Measurements from ENCODE around the gene MRTFB. TPM values are rescaled to one million over a fixed set of nuclear protein-coding genes. Genes with fewer than 3 reads are reported as not detected.
A peak's percentile ranks its signal among the peaks of the same experiment; 100 is the strongest.

Gene MRTFB
- polyA plus RNA-seq, 3 donors = 6.4 to 14.0 (median 10.6) TPM

GRCh38 chr16:14289692-14290340, 218.7 kb downstream of the MRTFB start:
- no peak overlapping the region for H3K27ac ChIP-seq (ENCODE audit: low read depth, low read length)
- WGBS, 3 donors = 44 to 49% (median 47%) methylated on average over 9 of the region's 9 CpGs

GRCh38 chr16:14291286-14291685, 220.2 kb downstream of the MRTFB start:
- 78 to 85% (median 85%) methylated on average over 8 of the region's 8 CpGs for WGBS, 3 donors
- no peak overlapping the region for H3K27ac ChIP-seq (ENCODE audit: low read depth, low read length)

GRCh38 chr16:14292051-14292825, 221.1 kb downstream of the MRTFB start:
- 73 to 91% (median 78%) methylated on average over 10 of the region's 10 CpGs for WGBS, 3 donors
- H3K27ac ChIP-seq (ENCODE audit: low read depth, low read length) = no peak overlapping the region

- H3K27ac ChIP-seq (ENCODE audit: low read depth, low read length) = no peak overlapping the region
- 90 to 95% (median 94%) methylated on average over 3 of the region's 3 CpGs for WGBS, 3 donors
Measured at GRCh38 chr16:14296663-14297062, 225.5 kb downstream of the MRTFB start.

DNA sequence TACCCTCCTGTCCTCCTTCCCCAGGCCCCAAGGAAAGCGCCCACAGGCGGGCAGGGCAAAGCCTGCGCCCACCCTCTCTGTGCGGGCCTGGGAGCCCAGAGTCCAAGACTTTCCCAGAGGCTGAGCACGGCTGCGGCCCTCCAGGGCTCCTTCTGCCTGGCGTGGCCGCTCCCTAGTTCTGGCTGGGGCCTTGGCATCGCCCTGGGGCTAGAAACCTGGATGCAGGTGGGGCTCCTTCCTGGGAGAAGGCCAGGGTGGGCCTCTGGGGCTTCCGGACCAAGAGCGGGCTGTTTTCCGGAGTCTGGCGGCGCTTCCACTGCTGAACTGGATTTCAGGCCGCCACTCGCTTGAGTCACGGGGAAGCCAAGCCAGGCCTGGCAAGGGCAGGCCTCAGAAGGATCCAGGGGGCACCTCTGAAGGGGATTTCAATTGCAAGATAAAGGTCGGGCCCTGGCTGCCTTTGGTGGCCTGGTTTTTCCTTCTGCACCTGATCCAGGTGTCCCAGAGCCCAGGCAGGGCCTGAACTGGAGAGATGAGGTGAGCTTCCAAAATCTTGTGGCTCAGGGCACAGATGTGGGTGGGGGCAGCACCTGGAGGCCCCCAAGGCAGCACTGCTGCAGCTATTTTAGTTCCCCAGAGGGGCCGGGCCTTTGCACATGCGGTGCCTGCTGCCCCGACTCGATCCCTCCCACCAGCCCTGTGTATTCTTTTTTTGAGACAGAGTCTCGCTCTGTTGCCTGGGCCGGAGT, 227.4 kb downstream of the MRTFB start:
- 96 to 97% (median 96%) methylated on average over 22 to 24 of the region's 24 CpGs for WGBS, 3 donors
- no peak overlapping the region for H3K27ac ChIP-seq (ENCODE audit: low read depth, low read length)

DNA sequence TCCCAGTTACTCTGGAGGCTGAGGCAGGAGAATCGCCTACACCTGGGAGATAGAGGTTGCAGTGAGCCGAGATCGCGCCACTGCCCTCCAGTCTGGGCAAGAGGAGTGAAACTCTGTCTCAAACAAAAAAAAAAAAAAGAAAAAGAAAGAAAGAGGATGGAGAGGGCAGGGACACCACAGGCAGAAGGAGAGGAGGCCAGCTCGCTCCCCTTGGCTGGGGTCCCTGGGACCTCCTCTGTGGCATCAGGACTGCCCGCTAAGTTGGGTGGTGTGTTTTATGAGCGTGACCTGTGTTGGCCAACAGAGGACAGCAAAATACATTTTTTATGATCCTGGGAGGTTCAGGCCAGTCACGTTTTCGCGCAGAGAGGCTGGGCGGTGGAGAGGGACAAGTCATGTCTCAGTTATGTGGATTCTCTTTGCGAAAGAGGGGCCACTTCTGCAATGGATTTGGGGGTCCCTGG, 229.6 kb downstream of the MRTFB start:
- WGBS, 3 donors = 20 to 31% (median 28%) methylated on average over 12 of the region's 12 CpGs
- H3K27ac ChIP-seq (ENCODE audit: low read depth, low read length) = no peak overlapping the region

DNA sequence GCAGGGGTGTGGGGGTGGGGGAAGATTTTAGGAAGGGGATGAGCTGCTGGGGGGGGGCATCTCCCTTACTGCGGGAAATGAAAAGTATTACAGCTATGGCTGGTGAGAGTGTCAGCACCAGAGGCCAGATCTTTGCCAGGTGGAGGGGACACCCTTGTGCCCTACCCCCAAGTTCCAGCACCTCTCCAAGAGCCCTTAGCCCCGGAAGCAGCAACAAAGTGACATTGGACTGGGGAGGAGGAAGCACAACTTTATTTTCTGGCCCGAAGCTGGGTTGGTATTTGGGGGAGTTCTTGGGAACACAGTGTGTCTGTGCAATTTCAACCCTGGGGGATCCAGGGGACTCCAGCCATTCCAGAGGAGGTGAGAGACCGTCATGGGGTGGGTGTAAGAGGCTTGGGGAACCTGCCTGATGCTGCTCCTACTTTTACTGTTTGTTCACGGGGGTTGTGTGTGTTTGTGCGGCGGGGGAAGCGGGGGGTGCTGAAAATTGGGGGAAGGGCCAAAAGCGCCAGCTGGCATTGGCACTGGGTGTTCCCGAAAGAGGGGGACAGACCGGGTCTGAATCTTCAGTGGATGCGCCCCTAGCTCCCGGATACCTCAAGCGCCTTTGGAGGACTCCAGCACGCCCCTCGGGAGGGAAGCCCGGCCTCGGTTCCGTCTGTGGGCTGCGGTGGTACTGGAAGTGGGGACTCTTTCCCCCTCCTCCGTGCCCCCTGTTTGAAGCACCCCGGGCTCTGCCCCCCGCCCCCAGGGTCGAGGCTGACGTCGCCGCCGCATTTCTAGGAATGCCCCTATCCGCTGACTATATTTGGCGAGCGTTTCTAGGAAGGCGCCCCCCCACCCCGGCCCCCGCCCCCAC, 230.3 kb downstream of the MRTFB start:
- 1 to 2% (median 2%) methylated on average over 17 to 33 of the region's 34 CpGs for WGBS, 3 donors
- H3K27ac ChIP-seq (ENCODE audit: low read depth, low read length) = no peak overlapping the region

DNA sequence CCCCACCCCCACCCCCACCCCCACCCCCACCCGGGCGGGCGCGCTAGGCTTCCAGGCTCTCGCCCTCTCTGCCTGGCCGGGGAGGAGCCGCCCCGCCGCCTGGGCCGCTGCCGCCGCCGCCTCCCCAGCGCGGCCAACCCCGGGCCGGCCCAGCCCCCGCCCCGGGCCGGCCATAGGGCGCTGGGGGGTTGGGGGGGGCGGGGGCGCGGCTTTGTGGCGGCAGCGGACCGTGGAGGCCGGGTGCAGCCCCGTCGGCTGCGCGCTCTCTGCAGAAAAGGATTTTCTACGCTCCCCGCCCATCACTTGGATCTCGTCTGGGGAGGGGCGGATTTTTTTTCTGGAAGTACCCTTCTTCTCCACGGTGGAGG, 230.9 kb downstream of the MRTFB start:
- no peak overlapping the region for H3K27ac ChIP-seq (ENCODE audit: low read depth, low read length)
- 0 to 1% (median 0%) methylated on average over 11 to 34 of the region's 37 CpGs for WGBS, 3 donors

DNA sequence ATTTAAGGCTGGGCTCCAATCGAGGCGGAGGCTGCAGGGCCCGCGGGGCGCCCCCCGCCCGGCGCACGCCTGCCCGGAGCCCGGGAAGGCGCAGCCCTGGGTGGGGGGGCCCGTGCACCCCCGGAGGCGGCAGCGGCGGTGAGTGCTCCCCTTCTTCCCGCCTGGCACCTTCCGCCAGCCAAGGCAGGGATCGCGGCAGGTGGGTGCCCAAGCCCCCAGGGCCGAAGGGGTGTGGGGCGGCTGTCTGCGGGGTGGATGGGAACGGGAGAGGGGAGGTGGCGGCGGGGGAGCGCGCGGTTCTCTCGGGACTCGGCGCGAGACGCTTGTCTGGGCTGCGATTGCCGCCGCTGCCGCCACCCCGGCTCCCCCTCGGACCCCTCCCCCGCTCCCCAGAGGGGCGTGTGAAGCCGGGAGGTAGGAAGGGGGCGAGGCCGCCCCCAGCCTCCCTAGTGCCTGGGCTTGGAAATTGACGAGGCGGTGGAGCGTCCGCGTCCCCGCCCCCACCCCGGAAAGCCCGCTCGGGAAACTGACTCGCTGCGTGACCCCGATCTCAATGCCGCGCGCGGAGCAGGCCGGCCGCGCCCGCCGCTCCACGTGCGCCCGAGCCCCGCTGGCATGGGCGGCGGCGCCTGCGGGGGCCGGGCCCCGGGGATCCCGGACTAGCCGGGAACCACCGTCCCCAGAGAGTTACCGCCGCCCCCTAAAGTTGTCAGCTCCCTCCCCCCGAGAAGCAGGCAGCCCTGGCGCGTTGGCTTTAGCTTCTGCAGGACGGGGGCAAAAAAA, 231.5 kb downstream of the MRTFB start:
- 0 to 1% (median 1%) methylated on average over 72 to 86 of the region's 86 CpGs for WGBS, 3 donors
- peak overlapping the region; percentile 41 for H3K27ac ChIP-seq (ENCODE audit: low read depth, low read length)

DNA sequence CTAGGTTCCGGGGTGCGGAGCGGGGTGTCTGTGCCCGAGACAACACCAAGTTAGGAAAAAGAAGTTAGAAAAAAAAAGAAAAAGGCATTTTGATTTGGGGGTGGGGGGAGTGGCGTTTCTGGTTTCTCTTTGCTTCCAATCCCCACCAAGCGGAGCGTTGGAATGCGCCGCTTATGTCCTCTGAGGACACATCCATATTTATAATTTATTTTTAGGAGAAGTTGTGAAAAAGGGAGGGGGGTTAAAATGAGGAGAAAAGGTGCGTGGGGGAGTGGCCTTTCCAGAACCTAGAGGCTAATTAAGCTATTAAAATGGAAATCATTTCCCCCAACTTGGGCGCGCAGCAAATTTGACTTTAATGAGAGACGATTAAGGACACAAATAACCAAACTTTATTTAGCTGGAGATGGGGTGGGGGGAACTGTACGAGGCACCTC, 232.1 kb downstream of the MRTFB start:
- H3K27ac ChIP-seq (ENCODE audit: low read depth, low read length) = peak overlapping the region; percentile 41
- 4 to 11% (median 6%) methylated on average over 14 of the region's 14 CpGs for WGBS, 3 donors

DNA sequence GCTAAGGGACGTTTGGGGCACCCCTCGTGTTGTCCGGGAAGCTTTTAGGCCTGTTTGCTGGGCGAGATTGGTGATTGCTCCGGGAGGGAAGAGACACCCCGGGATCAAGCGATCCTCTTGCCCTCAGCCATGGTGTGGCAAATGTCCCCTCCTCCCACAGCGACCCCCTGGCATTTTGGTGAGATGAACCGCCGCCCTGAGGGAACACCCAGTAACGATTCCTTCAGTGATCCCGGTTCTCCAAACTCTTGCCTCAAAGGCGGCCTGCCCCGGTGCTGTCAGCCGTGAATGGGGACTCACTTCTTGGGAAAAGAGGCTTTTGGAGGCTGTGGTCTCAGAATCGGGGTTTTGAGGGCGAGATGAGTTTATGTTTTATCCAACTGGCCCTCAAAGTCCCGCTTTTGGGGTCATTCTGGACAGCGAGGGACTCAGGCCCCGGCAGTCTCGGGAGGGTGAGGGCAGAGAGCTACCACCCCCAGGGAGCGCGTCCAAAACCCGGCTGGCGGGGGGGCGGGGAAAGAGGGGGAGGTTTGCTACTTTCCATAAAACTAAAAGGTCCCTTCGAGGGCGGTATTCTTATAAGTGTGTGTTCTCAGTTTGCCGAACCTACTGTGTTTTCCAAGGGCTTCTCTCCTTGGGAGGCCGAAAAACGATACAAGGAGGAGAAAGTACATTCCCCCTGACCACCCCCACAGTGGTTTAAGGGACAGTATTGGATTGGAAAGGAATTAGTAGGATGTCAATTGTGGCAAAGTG, 232.7 kb downstream of the MRTFB start:
- whole genome bisulfite sequencing, 3 donors = 20 to 29% (median 29%) methylated on average over 30 to 31 of the region's 31 CpGs
- no peak overlapping the region for H3K27ac ChIP-seq (ENCODE audit: low read depth, low read length)

DNA sequence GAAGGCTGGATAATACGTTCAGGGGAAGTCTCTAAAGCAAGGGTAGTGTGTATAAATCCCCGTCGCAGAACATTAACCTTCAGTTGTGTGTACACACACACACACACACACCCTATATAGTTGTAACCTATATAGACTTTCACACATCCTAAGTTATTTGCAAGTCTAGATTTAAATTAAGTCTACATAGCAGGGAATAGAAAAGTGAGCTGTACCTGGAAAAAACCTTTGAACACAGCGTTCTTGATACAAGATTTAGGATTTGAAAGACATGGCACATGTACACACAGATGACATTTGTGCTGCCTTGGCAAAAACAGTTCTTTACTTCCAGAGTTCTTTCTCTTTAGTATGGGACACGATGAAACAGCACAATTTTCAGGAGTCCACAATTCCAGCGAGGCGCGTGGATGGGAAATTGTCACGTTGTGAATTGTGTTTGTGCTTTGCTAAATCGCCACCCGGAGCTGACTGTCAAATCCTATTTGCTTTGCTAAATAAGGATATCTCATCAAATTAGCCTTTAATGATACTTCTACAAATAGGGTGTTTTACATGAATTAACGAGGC, 233.9 kb downstream of the MRTFB start:
- H3K27ac ChIP-seq (ENCODE audit: low read depth, low read length) = no peak overlapping the region
- WGBS, 3 donors = 41 to 84% (median 79%) methylated on average over 12 of the region's 12 CpGs

DNA sequence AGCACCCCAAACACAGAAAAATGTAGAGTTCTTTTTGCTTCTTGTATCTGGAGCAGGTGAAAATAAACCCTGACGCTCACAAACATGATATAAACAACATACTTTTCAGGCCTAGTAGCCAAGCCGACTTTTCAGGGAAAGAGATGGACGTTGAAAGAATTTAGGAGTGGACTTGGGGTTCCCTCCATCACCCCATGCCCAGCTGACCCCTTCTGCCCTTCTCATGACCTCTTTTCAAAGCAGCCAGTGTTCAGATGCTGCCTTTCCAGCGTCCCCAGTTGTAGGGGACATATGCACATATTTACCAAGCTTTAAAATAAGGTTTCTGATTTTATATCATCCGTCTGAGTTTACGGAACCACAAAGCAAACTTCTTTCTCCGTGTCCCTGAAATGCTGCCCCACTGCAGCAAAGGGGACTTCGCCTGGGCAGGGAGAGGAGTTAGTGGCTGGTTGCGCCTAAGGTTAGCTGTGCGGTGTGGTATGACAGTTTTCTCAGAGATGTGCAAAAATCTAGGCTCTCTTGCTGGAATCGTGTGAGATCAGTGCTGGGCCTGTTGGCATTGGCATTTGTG, 235.5 kb downstream of the MRTFB start:
- no peak overlapping the region for H3K27ac ChIP-seq (ENCODE audit: low read depth, low read length)
- 47 to 85% (median 80%) methylated on average over 11 of the region's 11 CpGs for WGBS, 3 donors

DNA sequence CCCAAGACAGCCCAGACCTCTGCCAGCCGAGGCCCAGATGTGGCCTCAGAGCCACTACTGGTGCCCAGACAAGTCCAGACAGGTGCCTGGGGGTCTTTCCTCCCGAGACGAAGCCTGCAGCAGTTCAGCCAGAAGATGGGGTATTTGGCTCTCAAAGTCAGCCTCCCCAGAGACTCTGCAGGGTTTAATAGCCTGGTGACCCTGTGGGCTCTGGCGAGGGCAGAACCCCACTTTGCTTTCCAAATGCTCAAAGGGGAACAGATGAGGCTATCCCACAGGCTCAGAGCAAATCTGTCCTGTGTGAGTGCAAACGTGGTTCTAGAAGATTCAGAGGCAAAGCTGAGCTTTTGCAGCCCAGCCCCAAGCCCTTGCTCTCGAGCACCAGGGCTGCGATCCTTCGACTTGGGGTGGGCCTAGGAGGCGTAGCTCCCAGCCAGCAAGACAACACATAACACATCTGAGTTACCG, 236.0 kb downstream of the MRTFB start:
- H3K27ac ChIP-seq (ENCODE audit: low read depth, low read length) = no peak overlapping the region
- WGBS, 3 donors = 51 to 82% (median 68%) methylated on average over 10 of the region's 10 CpGs

DNA sequence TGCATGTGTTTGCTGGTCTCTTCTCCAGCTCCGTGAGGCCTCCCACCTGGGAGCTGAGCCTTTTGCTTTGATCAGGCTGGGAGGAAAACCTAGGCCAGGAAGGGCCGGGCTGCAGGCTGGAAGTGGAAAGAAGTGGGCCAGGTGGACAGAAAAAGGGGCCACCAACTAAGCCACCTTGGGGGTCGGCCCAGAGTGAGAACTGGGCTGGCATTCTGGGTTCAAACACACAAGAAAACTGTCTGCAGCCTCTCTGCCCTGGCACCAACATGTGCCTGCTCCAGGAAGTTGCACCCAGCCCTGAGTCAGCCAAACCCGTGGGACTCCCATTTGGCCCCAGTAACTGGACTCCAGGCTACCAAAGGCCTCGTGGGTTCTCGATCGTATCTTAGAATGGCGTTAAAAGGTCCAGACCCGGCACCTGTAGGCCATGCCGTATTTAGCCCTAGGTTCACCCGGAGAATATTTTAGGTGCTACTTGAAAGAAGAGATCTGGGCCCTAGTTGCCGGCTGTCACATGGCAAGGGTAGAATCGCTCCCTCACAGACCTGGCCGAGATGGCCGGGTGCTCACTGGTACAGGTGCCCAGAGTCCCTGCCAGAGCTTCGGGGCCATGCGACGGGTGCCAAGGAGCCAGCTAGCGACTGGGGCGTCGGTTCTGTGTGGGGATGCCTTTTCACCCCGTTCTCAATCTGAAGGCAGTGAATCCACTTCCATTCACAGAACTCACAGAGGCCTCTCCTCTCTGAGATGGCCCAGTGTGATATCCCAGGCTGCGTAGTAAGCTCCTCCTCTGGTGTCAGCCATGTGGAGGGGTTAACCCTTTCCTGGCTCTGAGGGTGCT, 236.6 kb downstream of the MRTFB start:
- WGBS, 3 donors = 42 to 74% (median 74%) methylated on average over 23 of the region's 23 CpGs
- H3K27ac ChIP-seq (ENCODE audit: low read depth, low read length) = no peak overlapping the region
